MM.1S (cell line): Measurements from ENCODE around the gene VSNL1.

ENCODE experiments used
- DNase-seq: peaks from one replicate; pipeline ENCODE4 v3.0.0-alpha.2; 2015
- H2AFZ ChIP-seq: fragments of 300-600 bp; sonication (generic); 2 replicates; pipeline ENCODE4 v1.6.0; 2016; ENCODE audit warnings: antibody characterized with exemption, low read length
- H3F3A ChIP-seq: fragments of 300-600 bp; sonication (generic); 2 replicates; pipeline ENCODE4 v1.6.1; 2016; ENCODE audit warnings: mild to moderate bottlenecking, antibody characterized with exemption, low read length, moderate library complexity, mixed read lengths; ENCODE audit not compliant: insufficient read depth
- H3K27ac ChIP-seq: fragments of 300-600 bp; sonication (generic); 2 replicates; pipeline ENCODE4 v1.5.1; 2016; ENCODE audit warnings: mild to moderate bottlenecking, low read length
- H3K27me3 ChIP-seq: fragments of 300-600 bp; sonication (generic); replicated peaks from 2 replicates; pipeline ENCODE4 v1.6.0; 2016; ENCODE audit warnings: low read length; ENCODE audit not compliant: insufficient read depth
- H3K36me3 ChIP-seq: fragments of 300-600 bp; sonication (generic); replicated peaks from 2 replicates; pipeline ENCODE4 v1.6.1; 2016; ENCODE audit warnings: mild to moderate bottlenecking, low read length, mixed read lengths; ENCODE audit not compliant: insufficient read depth
- H3K4me1 ChIP-seq: fragments of 300-600 bp; sonication (generic); 2 replicates; pipeline ENCODE4 v1.6.1; 2016; ENCODE audit warnings: low read length, mixed read lengths
- H3K4me2 ChIP-seq: fragments of 300-600 bp; sonication (generic); 2 replicates; pipeline ENCODE4 v1.6.0; 2016; ENCODE audit warnings: low read depth, low read length
- H3K4me3 ChIP-seq: fragments of 300-600 bp; sonication (generic); 2 replicates; pipeline ENCODE4 v1.5.1; 2016; ENCODE audit warnings: low read length, mixed read lengths
- H3K79me2 ChIP-seq: fragments of 300-600 bp; sonication (generic); 2 replicates; pipeline ENCODE4 v1.6.1; 2016; ENCODE audit warnings: mixed run types, low read length, mixed read lengths
- H3K9ac ChIP-seq: fragments of 300-600 bp; sonication (generic); 2 replicates; pipeline ENCODE4 v1.6.1; 2016; ENCODE audit warnings: low read length, mixed read lengths
- H3K9me2 ChIP-seq: fragments of 300-600 bp; sonication (generic); replicated peaks from 2 replicates; pipeline ENCODE4 v1.6.1; 2016; ENCODE audit warnings: mild to moderate bottlenecking, low read length, mixed read lengths; ENCODE audit not compliant: insufficient read depth
- H3K9me3 ChIP-seq: fragments of 300-600 bp; sonication (generic); replicated peaks from 2 replicates; pipeline ENCODE4 v1.6.1; 2016; ENCODE audit warnings: mild to moderate bottlenecking, low read length, mixed read lengths; ENCODE audit not compliant: insufficient read depth
- H4K20me1 ChIP-seq: fragments of 300-600 bp; sonication (generic); 2 replicates; pipeline ENCODE4 v1.6.1; 2016; ENCODE audit warnings: mild to moderate bottlenecking, low read length, moderate library complexity, mixed read lengths; ENCODE audit not compliant: insufficient read depth
- CTCF ChIP-seq: fragments of 300-600 bp; sonication (generic); IDR thresholded peaks from 2 replicates; pipeline ENCODE4 v1.5.1; 2016; ENCODE audit warnings: antibody characterized with exemption, low read length, mixed read lengths
- EZH2 ChIP-seq: fragments of 300-600 bp; sonication (generic); optimal IDR thresholded peaks from 2 replicates; pipeline ENCODE3; 2017; ENCODE audit warnings: low read depth, mild to moderate bottlenecking, antibody characterized with exemption, low read length, mixed read lengths
- EZH2phosphoT487 ChIP-seq: fragments of 300-600 bp; sonication (generic); IDR thresholded peaks from 2 replicates; pipeline ENCODE4 v1.6.1; 2018; ENCODE audit warnings: antibody characterized with exemption, low read length

Gene VSNL1

DNA sequence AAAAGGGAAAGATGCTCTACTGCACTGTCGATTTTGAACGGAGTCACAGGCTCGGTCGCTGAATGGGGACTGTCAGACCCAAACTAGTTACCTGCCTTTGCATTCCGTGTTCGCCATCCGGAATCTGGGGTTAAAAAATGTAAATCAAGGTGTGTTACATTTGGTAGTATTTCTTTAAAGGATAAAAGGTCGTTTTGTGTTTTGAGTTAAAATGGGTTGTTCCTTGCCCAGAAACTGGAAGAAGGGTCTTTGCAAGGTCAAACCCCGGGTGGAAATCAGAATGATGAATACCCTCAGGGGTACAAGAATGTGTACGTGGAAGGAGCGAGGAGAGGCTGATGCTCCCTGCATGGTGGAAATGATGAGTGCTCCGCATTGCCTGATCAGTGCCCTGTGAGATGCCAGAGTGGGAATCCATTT, 1.0 kb downstream of the VSNL1 start:
- Histone ChIP-seq H3K36me3 (no peaks in the 10 kb centered on the region), H3K27ac (no peak overlapping the region), H3K9ac (no peak overlapping the region), H3K79me2 (no peaks in the 10 kb centered on the region), H3K9me3 (no peaks in the 10 kb centered on the region), H4K20me1 (no peaks in the 10 kb centered on the region), H3K4me1 (0 out of 2 replicates have a peak, but pooled peaks cover 4% of the 10 kb centered on the region), H3K27me3 (0 out of 2 replicates have a peak, but pooled peaks cover 10% of the 10 kb centered on the region), H3F3A (no peaks in the 10 kb centered on the region), H3K9me2 (no peaks in the 10 kb centered on the region), H2AFZ (no peak overlapping the region), H3K4me2 (peak overlapping the region; percentile 77), H3K4me3 (peak overlapping the region; percentile 54; the same call in 1 of the 2 replicates)
- TF ChIP-seq EZH2phosphoT487 = no peak
- TF ChIP-seq EZH2 = no peak
- TF ChIP-seq CTCF = no peak
- DNase-seq = no peak

- Histone ChIP-seq H3K9ac (no peak overlapping the region), H3K27me3 (0 out of 2 replicates have a peak, but pooled peaks cover 6% of the 10 kb centered on the region), H3K4me3 (no peak overlapping the region), H3K4me2 (no peak overlapping the region), H4K20me1 (no peaks in the 10 kb centered on the region), H3K9me3 (no peaks in the 10 kb centered on the region), H2AFZ (no peak overlapping the region), H3K36me3 (no peaks in the 10 kb centered on the region), H3K9me2 (no peaks in the 10 kb centered on the region), H3F3A (no peaks in the 10 kb centered on the region), H3K27ac (no peak overlapping the region), H3K4me1 (0 out of 2 replicates have a peak, but pooled peaks cover 4% of the 10 kb centered on the region), H3K79me2 (no peaks in the 10 kb centered on the region)
- DNase-seq = no peak
- TF ChIP-seq CTCF (no peak), EZH2 (no peak), EZH2phosphoT487 (no peak)
Observed at GRCh38 chr2:17542471-17542870, 2.0 kb downstream of the VSNL1 start.

- Histone ChIP-seq H3F3A (no peaks in the 10 kb centered on the region), H3K4me2 (no peak overlapping the region), H3K79me2 (no peaks in the 10 kb centered on the region), H2AFZ (no peak overlapping the region), H3K36me3 (no peaks in the 10 kb centered on the region), H3K4me3 (no peak overlapping the region), H3K27me3 (no peaks in the 10 kb centered on the region), H3K9me2 (no peaks in the 10 kb centered on the region), H3K9ac (no peak overlapping the region), H3K9me3 (no peaks in the 10 kb centered on the region), H3K4me1 (0 out of 2 replicates have a peak, but pooled peaks cover 4% of the 10 kb centered on the region), H3K27ac (no peak overlapping the region), H4K20me1 (no peaks in the 10 kb centered on the region)
- no peak for DNase-seq
- TF ChIP-seq EZH2phosphoT487 = no peak
- TF ChIP-seq EZH2 = no peak
- no peak for TF ChIP-seq CTCF
Observed at GRCh38 chr2:17543131-17543660, 2.7 kb downstream of the VSNL1 start.
